Measurements from ENCODE around the gene SRD5A1.

DNA sequence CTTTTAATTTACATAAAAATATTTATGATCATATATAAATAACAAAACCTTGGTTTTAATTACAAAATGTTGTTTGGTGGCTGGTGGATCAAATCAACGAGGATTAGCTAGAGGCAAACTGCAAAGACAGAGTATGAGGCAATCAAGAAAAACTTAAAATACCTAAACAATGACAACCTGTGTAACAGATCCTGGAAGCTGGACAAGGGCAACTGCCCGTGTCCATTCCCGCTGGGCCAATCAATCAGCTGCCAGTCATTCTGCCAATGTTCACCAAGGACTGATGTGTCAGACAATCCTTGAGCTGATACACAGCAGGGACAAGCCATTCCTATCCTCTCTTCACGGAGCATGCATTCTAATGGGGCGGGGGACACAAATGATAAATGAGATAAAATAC, 76.8 kb downstream of the SRD5A1 start:
- TF ChIP-seq POLR2A (IDR thresholded peaks at IDR 0.05) (no peak), POLR2AphosphoS5 (IDR thresholded peaks at IDR 0.05) (no peak)
- TF ChIP-seq, protein P1, sequence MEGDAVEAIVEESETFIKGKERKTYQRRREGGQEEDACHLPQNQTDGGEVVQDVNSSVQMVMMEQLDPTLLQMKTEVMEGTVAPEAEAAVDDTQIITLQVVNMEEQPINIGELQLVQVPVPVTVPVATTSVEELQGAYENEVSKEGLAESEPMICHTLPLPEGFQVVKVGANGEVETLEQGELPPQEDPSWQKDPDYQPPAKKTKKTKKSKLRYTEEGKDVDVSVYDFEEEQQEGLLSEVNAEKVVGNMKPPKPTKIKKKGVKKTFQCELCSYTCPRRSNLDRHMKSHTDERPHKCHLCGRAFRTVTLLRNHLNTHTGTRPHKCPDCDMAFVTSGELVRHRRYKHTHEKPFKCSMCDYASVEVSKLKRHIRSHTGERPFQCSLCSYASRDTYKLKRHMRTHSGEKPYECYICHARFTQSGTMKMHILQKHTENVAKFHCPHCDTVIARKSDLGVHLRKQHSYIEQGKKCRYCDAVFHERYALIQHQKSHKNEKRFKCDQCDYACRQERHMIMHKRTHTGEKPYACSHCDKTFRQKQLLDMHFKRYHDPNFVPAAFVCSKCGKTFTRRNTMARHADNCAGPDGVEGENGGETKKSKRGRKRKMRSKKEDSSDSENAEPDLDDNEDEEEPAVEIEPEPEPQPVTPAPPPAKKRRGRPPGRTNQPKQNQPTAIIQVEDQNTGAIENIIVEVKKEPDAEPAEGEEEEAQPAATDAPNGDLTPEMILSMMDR (IDR thresholded peaks at IDR 0.05): no peak
